ENCODE measurements around the gene ARHGAP18.

ARHGAP18 gene

DNA sequence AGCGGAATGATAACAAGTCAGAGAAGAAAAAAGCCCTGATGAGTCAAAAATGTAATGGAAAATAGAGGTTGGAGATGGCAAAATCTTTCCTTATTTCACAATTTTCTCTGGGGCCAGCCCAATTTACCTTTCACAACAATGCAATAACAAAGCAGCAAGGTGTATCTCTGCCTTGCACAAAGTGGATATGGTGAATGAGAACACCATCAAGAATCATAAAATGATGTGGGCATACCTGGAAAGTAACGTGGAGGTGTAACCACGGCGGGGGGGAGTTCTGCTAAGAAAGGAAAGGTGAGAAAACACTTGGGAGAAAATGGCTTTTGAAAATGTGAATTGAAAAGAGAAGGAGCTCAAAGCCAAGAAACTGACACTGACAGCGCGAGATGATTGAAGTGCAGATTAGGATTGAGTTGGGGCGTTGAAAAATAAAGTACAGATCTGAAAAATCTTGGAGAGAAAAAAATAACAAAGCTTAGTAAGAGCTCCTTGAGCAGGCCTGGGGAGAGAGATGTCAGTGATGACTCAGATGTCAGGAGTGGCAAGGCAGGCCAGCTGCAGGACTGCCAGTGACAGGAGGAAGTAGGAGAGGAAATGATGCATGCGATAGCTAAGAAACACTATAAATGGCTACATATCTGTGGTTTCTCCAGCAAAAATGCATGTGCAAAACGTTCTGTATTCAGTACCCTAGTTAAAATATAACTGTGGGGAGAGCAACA, 26.2 kb downstream of the ARHGAP18 start:
- peaks cover 3% of the 10 kb centered on the region for H3K4me1 ChIP-seq (ENCODE audit: insufficient read depth, insufficient read length)
- DNase-seq (ENCODE audit: low read depth, low spot score), result peak; percentile 8
- no peaks in the 10 kb centered on the region for H3K27me3 ChIP-seq (ENCODE audit: insufficient read depth, insufficient read length)
- TF ChIP-seq ZNF274 (IDR thresholded peaks at IDR 0.05; ENCODE audit: low read depth, low read length) (no peak), SUZ12 (IDR thresholded peaks at IDR 0.05; ENCODE audit: extremely low read depth, insufficient read depth, insufficient read length) (no peak), YY1 (IDR thresholded peaks at IDR 0.05; ENCODE audit: insufficient read depth, insufficient read length) (no peak)
- H3K9ac ChIP-seq (ENCODE audit: insufficient read length, low read depth), result no peak overlapping the region
- no peaks in the 10 kb centered on the region for H3K36me3 ChIP-seq (ENCODE audit: insufficient read depth, insufficient read length, low read length)
- H3K4me3 ChIP-seq (ENCODE audit: insufficient read length, low read depth), result no peak overlapping the region
- H3K9me3 ChIP-seq (ENCODE audit: insufficient read depth, low read length), result no peaks in the 10 kb centered on the region

DNA sequence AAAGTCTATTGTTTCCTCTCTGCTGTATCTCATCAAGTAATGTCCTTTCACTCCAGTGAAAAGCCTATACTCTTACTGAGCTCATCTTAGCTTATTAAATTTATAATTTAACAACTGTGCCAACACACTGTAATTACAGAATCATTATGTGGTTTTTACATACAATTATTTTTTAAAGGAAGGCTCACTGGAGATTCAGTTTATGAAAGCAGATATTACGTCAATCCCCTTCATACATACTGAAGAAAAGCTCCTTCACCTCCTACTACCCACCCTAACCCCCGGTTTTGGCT, 28.1 kb downstream of the ARHGAP18 start:
- no peaks in the 10 kb centered on the region for H3K9me3 ChIP-seq (ENCODE audit: insufficient read depth, low read length)
- H3K9ac ChIP-seq (ENCODE audit: insufficient read length, low read depth), result no peak overlapping the region
- H3K36me3 ChIP-seq (ENCODE audit: insufficient read depth, insufficient read length, low read length), result no peaks in the 10 kb centered on the region
- no peaks in the 10 kb centered on the region for H3K27me3 ChIP-seq (ENCODE audit: insufficient read depth, insufficient read length)
- no peak for DNase-seq (ENCODE audit: low read depth, low spot score)
- TF ChIP-seq YY1 (IDR thresholded peaks at IDR 0.05; ENCODE audit: insufficient read depth, insufficient read length), result no peak
- TF ChIP-seq SUZ12 (IDR thresholded peaks at IDR 0.05; ENCODE audit: extremely low read depth, insufficient read depth, insufficient read length), result no peak
- TF ChIP-seq ZNF274 (IDR thresholded peaks at IDR 0.05; ENCODE audit: low read depth, low read length), result no peak
- no peak overlapping the region for H3K4me3 ChIP-seq (ENCODE audit: insufficient read length, low read depth)
- peaks cover 3% of the 10 kb centered on the region for H3K4me1 ChIP-seq (ENCODE audit: insufficient read depth, insufficient read length)

- H3K36me3 ChIP-seq (ENCODE audit: insufficient read depth, insufficient read length, low read length), result no peaks in the 10 kb centered on the region
- H3K4me1 ChIP-seq (ENCODE audit: insufficient read depth, insufficient read length), result peaks cover 3% of the 10 kb centered on the region
- no peak overlapping the region for H3K4me3 ChIP-seq (ENCODE audit: insufficient read length, low read depth)
- no peak overlapping the region for H3K9ac ChIP-seq (ENCODE audit: insufficient read length, low read depth)
- H3K9me3 ChIP-seq (ENCODE audit: insufficient read depth, low read length), result no peaks in the 10 kb centered on the region
- DNase-seq (ENCODE audit: low read depth, low spot score), result no peak
- TF ChIP-seq ZNF274 (IDR thresholded peaks at IDR 0.05; ENCODE audit: low read depth, low read length) (no peak), YY1 (IDR thresholded peaks at IDR 0.05; ENCODE audit: insufficient read depth, insufficient read length) (no peak), SUZ12 (IDR thresholded peaks at IDR 0.05; ENCODE audit: extremely low read depth, insufficient read depth, insufficient read length) (no peak)
- H3K27me3 ChIP-seq (ENCODE audit: insufficient read depth, insufficient read length), result no peaks in the 10 kb centered on the region
These were observed 29.3 kb downstream of the ARHGAP18 start for GRCh38 chr6:129680633-129681032.

GRCh38 chr6:129679758-129680157, 30.2 kb downstream of the ARHGAP18 start:
- H3K9me3 ChIP-seq (ENCODE audit: insufficient read depth, low read length), result no peaks in the 10 kb centered on the region
- H3K9ac ChIP-seq (ENCODE audit: insufficient read length, low read depth), result no peak overlapping the region
- no peak for DNase-seq (ENCODE audit: low read depth, low spot score)
- H3K4me1 ChIP-seq (ENCODE audit: insufficient read depth, insufficient read length), result peaks cover 3% of the 10 kb centered on the region
- no peaks in the 10 kb centered on the region for H3K36me3 ChIP-seq (ENCODE audit: insufficient read depth, insufficient read length, low read length)
- H3K4me3 ChIP-seq (ENCODE audit: insufficient read length, low read depth), result no peak overlapping the region
- no peak for TF ChIP-seq SUZ12 (IDR thresholded peaks at IDR 0.05; ENCODE audit: extremely low read depth, insufficient read depth, insufficient read length)
- TF ChIP-seq YY1 (IDR thresholded peaks at IDR 0.05; ENCODE audit: insufficient read depth, insufficient read length), result no peak
- no peak for TF ChIP-seq ZNF274 (IDR thresholded peaks at IDR 0.05; ENCODE audit: low read depth, low read length)
- no peaks in the 10 kb centered on the region for H3K27me3 ChIP-seq (ENCODE audit: insufficient read depth, insufficient read length)

DNA sequence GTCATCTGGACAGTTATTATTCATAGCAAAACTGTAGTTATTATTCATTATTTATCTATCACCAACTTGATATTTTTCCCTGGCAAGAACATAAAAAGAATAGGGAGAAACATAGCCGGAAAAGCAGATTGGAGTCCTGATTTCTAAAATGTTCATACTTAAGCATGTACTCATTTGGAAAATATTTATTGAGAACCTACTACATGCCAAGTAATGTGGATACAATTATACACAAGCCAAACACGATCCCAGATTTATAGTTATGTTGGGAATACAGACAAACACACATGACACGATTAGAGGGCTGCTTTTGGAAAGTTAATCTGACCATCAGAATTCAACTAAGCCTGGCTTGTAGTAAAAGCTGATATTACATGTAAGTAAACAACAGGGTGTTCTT, 30.7 kb downstream of the ARHGAP18 start:
- H3K9ac ChIP-seq (ENCODE audit: insufficient read length, low read depth), result no peak overlapping the region
- no peaks in the 10 kb centered on the region for H3K9me3 ChIP-seq (ENCODE audit: insufficient read depth, low read length)
- TF ChIP-seq ZNF274 (IDR thresholded peaks at IDR 0.05; ENCODE audit: low read depth, low read length) (no peak), YY1 (IDR thresholded peaks at IDR 0.05; ENCODE audit: insufficient read depth, insufficient read length) (no peak), SUZ12 (IDR thresholded peaks at IDR 0.05; ENCODE audit: extremely low read depth, insufficient read depth, insufficient read length) (no peak)
- no peak overlapping the region for H3K4me3 ChIP-seq (ENCODE audit: insufficient read length, low read depth)
- no peak for DNase-seq (ENCODE audit: low read depth, low spot score)
- no peaks in the 10 kb centered on the region for H3K36me3 ChIP-seq (ENCODE audit: insufficient read depth, insufficient read length, low read length)
- H3K27me3 ChIP-seq (ENCODE audit: insufficient read depth, insufficient read length), result no peaks in the 10 kb centered on the region
- H3K4me1 ChIP-seq (ENCODE audit: insufficient read depth, insufficient read length), result peaks cover 3% of the 10 kb centered on the region

GRCh38 chr6:129678463-129678862, 31.5 kb downstream of the ARHGAP18 start:
- DNase-seq (ENCODE audit: low read depth, low spot score), result no peak
- no peaks in the 10 kb centered on the region for H3K36me3 ChIP-seq (ENCODE audit: insufficient read depth, insufficient read length, low read length)
- no peaks in the 10 kb centered on the region for H3K9me3 ChIP-seq (ENCODE audit: insufficient read depth, low read length)
- no peak overlapping the region for H3K9ac ChIP-seq (ENCODE audit: insufficient read length, low read depth)
- H3K4me1 ChIP-seq (ENCODE audit: insufficient read depth, insufficient read length), result no peaks in the 10 kb centered on the region
- no peak overlapping the region for H3K4me3 ChIP-seq (ENCODE audit: insufficient read length, low read depth)
- TF ChIP-seq YY1 (IDR thresholded peaks at IDR 0.05; ENCODE audit: insufficient read depth, insufficient read length) (no peak), ZNF274 (IDR thresholded peaks at IDR 0.05; ENCODE audit: low read depth, low read length) (no peak), SUZ12 (IDR thresholded peaks at IDR 0.05; ENCODE audit: extremely low read depth, insufficient read depth, insufficient read length) (no peak)
- no peaks in the 10 kb centered on the region for H3K27me3 ChIP-seq (ENCODE audit: insufficient read depth, insufficient read length)

DNA sequence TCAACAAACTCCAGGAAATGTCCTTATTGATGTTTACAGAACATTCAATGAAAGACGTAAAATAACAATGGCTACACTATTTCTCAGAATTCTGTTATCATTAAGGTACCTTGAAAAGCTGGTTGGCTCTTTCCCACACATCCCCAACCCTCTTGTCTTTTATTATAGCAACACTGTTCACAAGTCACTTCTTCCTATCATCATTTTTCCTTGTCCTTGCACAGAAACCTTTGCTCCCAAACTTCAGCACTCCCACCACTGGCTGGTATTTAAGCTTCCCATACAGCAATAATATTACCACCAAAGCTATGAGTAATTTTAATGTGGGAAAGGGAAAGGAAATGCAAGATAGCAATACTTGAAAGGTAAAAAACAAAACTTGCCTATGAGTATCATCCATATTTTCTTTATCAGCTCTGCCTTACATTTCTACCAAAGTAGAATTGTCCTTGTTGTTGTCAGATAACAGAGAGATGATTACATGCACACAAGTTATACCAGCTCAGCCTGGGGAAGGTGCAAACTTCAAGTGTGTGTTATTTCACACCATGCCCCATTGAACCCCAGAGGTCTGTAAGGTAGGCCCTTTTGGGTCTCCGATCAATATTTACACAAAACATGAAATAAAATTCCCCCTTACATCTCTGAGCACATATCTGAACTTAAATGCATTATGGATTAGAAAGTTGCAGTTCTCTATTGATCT, 32.2 kb downstream of the ARHGAP18 start:
- H3K27me3 ChIP-seq (ENCODE audit: insufficient read depth, insufficient read length), result no peaks in the 10 kb centered on the region
- TF ChIP-seq YY1 (IDR thresholded peaks at IDR 0.05; ENCODE audit: insufficient read depth, insufficient read length) (no peak), ZNF274 (IDR thresholded peaks at IDR 0.05; ENCODE audit: low read depth, low read length) (no peak), SUZ12 (IDR thresholded peaks at IDR 0.05; ENCODE audit: extremely low read depth, insufficient read depth, insufficient read length) (no peak)
- no peak overlapping the region for H3K9ac ChIP-seq (ENCODE audit: insufficient read length, low read depth)
- DNase-seq (ENCODE audit: low read depth, low spot score), result no peak
- H3K4me3 ChIP-seq (ENCODE audit: insufficient read length, low read depth), result no peak overlapping the region
- no peaks in the 10 kb centered on the region for H3K9me3 ChIP-seq (ENCODE audit: insufficient read depth, low read length)
- H3K36me3 ChIP-seq (ENCODE audit: insufficient read depth, insufficient read length, low read length), result no peaks in the 10 kb centered on the region
- no peaks in the 10 kb centered on the region for H3K4me1 ChIP-seq (ENCODE audit: insufficient read depth, insufficient read length)
